Fibroblast of skin of back (primary cell): ENCODE measurements around the gene FOXQ1. TPM values are rescaled to one million over a fixed set of nuclear protein-coding genes. Genes with fewer than 3 reads are reported as not detected.

Source experiments
- DNase-seq: peaks from one replicate; pipeline ENCODE4 v3.0.0-alpha.2; 2013
- polyA plus RNA-seq, 2 experiments: library from polyadenylated mRNA; unstranded; fragments of 120-200 nt; gene quantifications; one replicate each; pipeline ENCODE4 v1.2.1, GENCODE V29; 2013; ENCODE audit not compliant: insufficient read length in 2 of 2

The FOXQ1 gene, protein sequence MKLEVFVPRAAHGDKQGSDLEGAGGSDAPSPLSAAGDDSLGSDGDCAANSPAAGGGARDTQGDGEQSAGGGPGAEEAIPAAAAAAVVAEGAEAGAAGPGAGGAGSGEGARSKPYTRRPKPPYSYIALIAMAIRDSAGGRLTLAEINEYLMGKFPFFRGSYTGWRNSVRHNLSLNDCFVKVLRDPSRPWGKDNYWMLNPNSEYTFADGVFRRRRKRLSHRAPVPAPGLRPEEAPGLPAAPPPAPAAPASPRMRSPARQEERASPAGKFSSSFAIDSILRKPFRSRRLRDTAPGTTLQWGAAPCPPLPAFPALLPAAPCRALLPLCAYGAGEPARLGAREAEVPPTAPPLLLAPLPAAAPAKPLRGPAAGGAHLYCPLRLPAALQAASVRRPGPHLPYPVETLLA
- not detected for polyA plus RNA-seq (2013, experiment 1 of 2; ENCODE audit: insufficient read length)
- not detected for polyA plus RNA-seq (2013, experiment 2 of 2; ENCODE audit: insufficient read length)

GRCh38 chr6:1311400-1312202, at the start of gene FOXQ1:
Gene FOXQ1 (plus strand): TSS chr6:1312098. CDS start chr6:1312705, 607 bp downstream.
- no peak for DNase-seq

GRCh38 chr6:1262704-1263038, 49.2 kb upstream of the FOXQ1 start:
- DNase-seq = no peak

DNA sequence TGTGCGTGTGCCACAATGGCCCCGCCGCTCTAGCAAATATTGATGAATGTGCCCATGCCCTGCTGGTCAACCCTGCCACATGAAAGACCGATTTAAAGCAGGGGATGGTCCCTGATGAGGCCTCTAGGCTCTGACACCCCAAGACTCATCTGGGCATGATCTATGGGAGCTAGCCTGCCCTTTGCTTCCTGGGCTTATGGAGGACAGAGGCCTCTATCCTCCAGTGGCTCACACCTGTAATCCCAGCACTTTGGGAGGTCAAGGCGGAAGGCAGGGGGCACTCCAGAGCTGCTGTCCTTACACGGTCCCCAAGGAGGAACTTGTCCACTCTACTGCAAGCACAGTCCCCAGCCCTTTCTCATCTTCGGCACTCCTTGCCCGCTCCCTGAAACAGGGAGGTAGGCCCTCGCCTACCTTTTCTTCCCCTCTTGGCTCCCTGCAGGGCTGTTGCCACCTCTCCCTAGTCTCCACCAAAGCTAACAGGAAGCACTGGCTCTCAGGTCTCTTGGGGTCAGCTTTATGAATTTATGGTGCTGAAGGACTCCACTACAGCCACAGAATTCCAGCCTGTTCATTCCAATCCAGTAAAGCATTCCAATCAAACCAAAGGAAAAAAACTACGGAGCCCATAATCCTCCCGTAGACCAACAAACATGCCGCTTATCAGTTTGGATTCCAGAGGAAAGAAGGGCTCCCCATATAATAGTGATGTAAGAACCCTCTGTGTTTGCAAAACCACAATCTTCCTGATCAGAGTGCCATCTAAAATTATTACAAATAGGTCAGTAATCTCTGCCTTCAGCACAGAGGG, 48.7 kb upstream of the FOXQ1 start:
- DNase-seq = peak; percentile 66

GRCh38 chr6:1263850-1264377, 48.0 kb upstream of the FOXQ1 start:
- DNase-seq = no peak

DNA sequence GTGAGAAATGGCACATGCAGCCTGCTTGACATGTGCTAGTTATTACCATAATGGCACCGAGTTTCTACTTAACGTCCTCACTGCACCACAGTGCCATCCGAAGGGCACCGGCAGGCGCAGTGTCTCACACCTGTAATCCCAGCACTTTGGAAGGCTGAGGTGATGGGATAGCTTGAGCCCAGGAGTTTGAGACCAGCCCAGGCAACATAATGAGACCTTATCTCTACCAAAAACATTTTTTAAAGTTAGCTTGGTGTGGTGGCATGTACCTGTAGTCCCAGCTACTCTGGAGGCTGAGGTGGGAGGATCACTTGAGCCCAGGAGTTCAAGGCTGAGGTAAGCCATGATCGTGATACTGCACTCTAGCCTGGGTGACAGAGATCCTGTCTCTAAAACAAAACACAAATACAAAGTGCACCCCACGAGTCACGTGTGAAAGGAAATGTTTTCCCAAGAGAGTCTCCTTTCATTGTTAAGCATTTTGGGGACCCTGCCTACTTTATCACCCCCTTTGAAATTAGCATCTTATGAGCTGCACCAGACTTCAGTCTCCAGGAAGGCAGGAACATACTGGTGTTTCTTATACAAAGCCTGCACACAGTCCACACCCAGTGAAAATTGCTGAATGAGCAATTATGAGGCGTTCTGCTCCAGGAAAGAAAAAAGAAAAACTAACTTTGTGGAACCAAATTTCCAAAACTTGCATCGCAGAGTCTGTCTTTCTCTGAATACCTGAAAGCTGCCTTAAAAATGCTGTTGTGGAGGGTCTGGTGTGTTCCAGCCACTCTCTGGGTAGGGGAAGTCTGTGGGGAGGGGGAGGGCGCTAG, 47.1 kb upstream of the FOXQ1 start:
- DNase-seq = no peak

DNA sequence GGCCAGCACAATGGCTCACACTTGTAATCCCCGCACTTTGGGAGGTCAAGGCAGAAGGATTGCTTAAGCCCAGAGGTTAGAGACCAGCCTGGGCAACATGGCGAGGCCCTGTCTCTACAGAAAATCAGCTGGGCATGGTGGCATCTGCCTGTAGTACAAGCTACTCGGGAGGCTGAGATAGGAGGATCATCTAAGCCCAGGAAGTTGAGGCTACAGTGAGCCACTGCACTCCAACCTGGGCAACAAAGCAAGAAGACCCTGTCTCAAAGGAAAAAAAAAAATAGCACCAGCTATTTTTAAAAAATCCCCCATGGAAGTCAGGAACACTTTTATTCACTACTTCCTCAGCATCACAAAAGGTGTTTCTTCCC, 45.2 kb upstream of the FOXQ1 start:
- DNase-seq = no peak

DNA sequence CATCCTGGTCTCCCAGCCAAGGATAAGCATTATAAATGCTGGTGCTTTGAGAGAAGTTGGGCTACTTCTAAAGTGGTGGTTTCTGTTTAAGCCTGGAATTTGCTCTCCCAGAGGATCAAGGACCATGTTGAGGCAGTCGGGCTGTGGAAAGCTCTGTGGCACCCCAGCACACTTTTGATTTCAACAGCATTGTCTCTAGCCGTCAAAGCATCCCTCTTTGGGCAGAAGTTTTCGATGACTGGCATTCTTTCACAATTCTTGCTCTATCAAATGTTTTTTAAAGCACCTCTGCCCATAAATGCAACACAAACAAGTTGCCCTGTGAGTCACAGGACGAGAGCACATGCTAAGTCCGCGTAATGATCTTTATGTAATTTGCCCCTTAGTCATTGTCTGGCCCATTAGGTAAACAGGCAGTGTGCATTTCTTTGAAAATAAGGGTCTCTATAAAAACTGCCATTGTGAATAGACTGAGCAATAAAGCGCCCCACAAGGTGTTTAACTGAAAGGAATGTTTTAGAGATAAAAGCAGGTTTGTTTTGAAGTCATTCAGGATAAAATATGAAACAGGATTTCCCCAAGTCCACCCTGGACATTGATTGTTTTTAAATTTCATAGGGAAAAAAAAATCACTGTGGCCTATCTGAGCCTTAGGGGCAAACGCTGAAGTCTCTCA, 44.7 kb upstream of the FOXQ1 start:
- DNase-seq = peak; percentile 4

GRCh38 chr6:1267790-1268762, 43.8 kb upstream of the FOXQ1 start:
- DNase-seq = no peak

GRCh38 chr6:1271071-1271763, 40.7 kb upstream of the FOXQ1 start:
- DNase-seq = no peak

DNA sequence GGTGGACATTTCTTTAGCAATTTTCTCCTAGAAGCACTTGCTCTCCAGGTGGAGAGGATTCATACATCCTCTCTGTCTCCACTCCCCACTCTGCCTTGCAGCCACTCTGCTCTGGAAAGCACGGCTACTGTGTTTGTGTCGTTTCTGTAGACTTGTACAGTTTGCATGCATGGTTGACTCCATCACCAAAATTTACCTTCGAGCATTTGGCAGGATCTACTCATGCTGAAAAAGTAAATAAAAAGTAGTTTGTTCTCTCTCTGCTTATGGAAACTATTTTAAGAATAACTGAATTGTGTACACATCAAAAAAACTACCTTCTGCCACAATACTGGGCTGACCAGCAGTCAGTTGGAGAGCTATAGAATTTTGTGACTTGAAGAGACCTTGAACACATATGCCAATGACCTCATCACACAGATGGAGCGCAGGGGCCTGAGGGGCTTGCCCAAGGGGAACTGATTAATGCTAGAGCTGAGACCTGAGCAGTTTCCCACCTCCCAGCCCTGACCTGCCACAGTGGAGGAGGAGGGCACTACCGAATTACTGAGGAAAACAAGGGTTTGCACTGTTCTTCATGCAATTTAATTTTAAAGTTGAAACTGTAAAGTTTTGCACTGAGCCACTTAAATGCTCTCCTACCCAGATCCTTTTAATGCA, 33.7 kb upstream of the FOXQ1 start:
- no peak for DNase-seq

DNA sequence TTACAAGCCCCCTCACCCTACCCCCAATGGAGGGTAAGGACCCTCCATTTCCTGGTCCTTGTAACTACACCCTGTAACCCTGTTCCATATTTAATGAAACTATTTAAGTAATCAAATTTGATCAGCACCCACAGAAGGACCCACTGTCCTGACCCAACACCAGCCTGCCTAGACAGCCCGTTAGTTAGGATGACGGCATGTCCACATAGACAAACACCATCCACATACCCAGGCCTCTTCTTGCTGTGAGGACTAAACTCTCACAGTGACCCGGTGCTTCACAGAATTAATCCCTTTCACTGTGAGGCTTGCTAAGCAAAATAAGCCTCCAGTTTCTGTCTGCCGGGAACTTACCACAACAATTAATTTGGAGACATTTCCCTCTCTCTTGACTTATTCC, 32.8 kb upstream of the FOXQ1 start:
- no peak for DNase-seq

DNA sequence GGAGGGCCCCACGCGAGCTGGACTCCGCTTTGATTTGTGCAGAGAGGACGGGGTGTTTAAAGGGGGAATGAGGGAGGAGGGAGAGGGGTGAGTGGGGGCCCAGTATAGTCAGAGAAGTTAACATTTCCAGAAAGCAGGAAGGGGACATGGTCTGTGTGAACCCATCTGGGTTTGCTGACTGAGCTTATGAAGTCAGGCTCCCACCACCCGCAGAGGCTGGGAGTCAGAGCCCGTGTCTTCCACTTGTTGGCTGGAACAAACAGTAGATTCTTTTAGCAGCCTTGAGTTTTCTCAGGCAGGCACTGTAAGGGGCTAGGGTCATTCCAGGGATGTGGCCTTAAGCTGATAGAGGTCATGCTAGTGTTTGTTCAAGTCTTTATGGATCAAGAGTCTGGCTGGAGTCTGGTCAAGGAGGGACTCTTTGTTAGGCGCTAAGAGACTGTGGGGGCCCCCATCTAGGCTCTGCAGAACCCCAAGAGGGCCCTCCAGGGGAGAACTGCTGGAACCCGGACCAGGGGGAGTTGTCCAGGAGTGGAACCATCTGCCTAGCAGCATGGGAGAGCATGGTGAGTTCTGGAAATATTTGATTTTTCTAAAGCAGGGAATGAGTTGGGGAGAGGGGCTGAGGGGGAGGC, 31.1 kb upstream of the FOXQ1 start:
- no peak for DNase-seq

- no peak for DNase-seq
Observed at GRCh38 chr6:1281746-1282145, 30.2 kb upstream of the FOXQ1 start.

- DNase-seq = no peak
Observed at GRCh38 chr6:1283501-1283900, 28.4 kb upstream of the FOXQ1 start.

DNA sequence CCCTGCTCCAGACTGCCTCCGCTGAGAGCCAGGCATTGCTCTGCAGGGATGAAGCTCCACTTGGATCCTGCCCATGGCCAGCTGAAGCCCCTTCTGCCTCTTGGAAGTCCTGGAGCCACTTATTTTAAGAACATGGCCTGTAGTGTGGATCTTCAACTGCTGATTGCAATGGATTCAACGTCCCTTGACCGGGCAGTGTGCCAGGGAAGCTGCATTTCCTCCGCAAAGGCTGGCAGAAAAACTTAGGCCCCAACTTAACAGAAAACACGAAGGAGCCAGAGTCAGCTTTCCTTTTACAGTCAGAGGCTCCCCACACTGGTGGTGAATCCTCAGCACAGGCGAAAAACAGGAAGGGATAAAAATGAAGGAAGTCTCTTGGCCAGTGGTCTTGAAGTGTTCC, 26.3 kb upstream of the FOXQ1 start:
- DNase-seq = no peak

DNA sequence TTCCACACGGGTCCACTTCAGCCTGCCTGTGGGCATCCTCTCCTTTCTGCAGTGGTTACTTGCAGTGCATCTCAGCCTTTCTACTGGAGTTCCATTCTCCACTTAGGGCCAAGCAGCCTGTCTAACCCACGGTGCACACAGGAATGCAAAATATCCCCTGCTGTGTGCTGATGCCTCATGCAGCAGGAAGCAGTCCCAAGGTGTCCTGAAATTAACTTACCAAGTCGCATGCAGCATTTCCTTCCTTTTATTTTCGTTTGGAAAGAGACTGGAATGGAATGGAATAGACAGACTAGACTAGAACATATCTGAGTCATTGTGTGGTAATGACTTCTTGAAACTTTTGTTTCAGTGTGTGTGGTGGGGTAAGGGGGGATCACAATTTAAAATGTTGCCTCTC, 25.9 kb upstream of the FOXQ1 start:
- DNase-seq = peak; percentile 94

DNA sequence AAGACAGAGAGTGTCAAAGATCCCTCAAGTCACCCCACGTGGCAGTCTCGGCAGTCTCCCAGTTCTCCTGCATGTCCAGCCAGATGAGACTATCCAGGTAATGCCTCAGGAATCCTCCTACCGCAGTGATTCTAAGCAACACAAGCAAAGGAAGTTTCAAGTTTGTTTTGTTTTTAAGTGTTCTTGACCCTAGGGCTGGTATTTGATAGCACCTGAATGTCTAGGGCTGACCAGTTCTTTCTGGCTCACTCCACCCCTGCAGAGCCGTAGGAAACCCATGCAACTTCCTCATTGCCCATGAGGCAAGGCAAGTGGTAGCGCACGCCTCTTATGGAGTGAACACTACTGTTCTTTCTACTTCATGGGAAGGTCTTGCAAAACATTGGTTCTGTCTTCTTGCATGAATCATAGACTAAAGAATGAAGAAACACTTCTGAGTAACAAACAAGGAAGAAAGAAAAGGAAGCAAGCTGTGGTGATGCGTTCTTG, 24.8 kb upstream of the FOXQ1 start:
- peak; percentile 77 for DNase-seq

GRCh38 chr6:1290086-1290485, 21.8 kb upstream of the FOXQ1 start:
- no peak for DNase-seq
